ENCODE data around the gene MED22.
A peak's percentile ranks its signal among the peaks of the same experiment; 100 is the strongest.

Gene MED22

DNA sequence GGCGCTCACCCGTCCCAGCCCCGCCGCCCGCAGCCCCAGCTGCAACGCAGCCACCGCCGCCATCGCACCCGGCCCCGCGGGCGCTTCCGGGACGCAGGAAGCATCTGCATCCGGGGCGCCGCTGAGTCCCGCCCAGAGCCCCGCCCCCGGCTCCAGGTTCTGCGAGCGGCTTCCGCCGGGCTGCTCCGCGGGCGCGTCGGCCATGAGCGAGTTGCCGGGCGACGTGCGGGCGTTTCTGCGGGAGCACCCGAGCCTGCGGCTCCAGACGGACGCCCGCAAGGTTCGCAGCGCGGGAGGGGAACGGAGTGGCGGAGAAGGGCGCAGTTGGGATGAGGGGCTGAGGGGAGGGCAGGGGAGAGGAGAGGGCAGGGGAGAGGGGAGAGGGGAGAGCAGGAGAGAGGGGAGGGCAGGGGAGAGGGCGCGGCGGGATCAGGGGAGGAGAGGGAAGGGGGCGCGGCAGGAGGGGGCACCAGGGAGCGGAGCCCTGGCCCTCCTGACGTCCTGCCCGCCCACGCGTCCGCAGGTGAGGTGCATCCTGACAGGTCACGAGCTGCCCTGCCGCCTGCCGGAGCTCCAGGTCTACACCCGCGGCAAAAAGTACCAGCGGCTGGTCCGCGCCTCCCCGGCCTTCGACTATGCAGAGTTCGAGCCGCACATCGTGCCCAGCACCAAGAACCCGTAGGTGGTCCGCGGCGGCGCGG lies 8.6 kb upstream of the MED22 start, which contains the start of the genes SURF1 and SURF2:
Gene SURF1 (minus strand): TSS at position 97 of the 701 bp plus-strand sequence. CDS start 34 bp downstream, at position 63.
Gene SURF2 (plus strand): TSS at position 160 of the 701 bp plus-strand sequence. CDS start 43 bp downstream, at position 203.
- peak; percentile 58 to 87 for DNase-seq (ENCODE audit: extremely low read depth in 1 of 2, low read depth in 1 of 2)

DNA sequence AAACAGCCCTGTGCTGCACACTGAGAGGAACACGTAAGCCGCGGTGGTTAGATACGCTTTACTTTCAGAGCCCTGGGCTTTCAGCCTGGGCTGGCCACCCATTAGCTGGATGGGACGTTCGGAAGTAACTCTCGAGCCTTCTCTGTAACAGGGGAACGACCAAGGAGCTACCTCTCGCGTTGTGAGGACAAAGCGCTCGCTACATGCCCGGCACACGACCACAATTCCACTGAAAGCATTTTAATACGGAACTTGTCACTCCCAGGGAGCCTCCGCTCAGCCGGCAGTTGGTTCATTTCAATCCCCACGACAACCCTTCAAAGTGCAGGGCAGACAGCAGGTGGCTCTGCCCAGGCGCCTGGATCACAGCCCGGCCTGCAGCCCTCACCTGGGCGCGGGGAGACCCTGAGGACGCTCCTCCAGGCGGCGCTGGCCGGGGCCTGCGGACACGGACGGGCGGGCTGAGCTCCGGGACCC lies 8.0 kb upstream of the MED22 start:
- no peak for DNase-seq (ENCODE audit: extremely low read depth in 1 of 2, low read depth in 1 of 2)

DNA sequence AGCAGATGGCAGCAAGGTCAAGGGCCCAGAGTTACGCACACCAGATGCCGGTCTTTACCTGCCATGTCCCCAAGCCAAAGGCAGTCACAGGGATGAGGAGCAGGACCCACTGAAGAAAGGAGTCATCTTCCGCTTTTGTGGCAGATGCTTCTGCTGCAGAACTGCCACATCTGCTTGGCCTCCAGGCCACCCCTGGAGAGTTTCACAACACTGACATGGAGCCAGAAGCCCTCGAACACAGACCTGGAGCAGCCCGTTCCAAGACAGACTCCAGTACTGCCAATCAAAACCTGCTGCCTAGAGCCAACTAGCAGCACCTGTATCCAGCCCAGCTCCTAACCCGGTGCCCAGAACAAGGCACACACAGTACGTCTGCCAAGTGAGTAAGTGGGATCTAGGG lies 6.8 kb upstream of the MED22 start:
- DNase-seq (ENCODE audit: extremely low read depth in 1 of 2, low read depth in 1 of 2), result no peak

DNA sequence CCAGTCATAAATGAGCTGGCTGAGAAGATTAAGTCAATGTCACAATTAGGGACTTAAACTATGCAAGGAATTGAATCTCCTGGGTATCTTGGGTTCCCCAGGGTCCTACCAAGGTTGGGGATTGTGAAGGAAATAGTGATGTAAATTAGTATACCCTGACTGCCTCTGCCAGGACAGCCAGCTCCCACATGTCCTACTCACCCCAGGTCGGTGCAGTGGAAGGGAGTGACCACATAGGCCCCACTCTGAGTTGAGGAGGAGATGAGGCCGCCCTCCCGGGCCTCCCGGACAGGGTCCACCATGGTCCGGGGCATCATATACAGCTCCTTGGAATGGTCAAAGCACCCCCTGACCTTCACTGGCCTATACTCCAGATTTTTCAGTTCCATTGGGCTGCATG lies 5.6 kb upstream of the MED22 start:
- no peak for DNase-seq (ENCODE audit: extremely low read depth in 1 of 2, low read depth in 1 of 2)

DNA sequence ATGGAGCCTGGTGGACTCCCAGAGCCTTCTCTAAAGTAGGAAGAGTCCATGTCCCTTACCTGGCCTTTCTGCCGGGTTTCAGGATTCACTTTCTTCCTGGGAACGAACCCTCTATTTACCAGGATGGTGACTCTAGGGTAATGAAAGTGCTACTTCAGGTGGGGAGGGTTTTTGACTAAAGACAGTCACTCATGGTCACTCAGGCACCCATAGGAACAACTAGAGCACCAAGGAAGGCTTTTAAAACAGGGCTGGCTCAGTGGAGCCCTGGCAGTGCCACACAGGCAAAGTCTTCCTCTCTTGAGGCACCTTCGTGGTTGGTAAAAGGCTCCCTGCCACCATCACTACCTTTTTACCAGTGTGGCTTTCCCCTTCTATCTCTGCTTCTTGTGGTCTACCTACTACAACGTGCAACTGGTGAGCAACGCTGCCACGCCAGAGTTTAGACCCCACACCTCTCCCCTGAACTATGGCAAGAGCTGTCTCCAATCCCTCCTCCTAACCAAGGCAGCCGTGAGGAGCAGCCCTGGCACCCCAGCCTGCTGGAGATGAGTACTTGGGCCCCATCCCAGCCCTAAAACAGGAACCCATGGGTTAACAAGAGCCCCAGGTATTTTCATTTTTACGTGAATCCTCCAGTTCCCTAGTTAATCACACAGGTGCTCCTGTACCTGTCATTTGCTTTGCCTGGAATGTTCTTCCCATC lies 4.9 kb upstream of the MED22 start:
- no peak for DNase-seq (ENCODE audit: extremely low read depth in 1 of 2, low read depth in 1 of 2)

DNA sequence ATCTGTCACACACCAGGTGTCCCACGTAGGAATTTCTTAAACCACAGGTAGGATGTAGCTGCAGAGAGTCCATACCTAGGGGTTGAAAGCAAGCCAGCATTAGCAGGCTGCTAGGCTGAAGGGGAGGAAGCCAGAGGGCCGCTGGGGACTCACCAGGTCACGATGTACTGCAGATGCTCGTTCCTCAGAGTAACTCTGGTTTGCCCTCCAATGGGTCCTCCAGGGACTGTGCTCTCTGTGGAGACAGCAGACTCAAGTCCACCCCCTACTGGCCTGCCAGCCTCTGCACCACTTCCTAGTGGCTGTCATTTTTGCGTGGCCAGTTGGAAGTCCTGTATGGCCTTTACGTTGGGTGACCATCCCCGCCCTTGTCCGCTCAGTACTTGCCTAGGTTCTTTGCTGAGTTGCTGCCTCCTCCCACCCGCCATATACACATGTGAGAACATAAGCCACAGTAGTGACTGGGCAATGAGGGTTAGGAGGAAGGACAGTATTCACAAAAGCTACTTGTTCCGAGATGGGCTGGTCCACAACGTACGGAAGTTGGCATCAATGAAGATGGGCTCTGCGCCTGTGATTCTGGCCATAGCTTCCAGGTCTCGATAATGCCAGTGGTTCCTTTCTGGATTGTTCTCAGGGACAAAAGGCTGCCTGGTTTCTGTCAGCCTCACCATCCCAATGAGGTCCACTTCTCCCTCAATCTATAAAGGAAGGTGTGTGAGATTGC lies 4.1 kb upstream of the MED22 start:
- DNase-seq (ENCODE audit: extremely low read depth in 1 of 2, low read depth in 1 of 2), result no peak

DNA sequence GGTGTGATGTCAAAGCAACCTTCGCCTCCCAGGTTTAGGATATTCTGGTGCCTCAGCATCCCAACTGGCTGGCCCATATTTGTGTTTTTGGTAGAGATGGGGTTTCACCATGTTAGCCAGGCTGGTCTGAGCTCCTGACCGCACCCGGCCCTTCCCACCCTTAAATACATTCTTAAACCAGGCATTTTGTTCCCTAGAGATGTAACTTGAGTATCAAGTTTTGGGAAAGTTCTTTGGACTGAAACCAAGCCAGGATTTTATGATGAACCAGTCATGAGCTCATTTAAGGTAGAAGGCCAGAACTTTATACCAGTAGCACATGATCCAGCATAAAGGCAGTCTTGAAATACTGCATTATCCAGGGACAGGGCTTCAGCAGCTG lies 3.6 kb upstream of the MED22 start:
- DNase-seq (ENCODE audit: extremely low read depth in 1 of 2, low read depth in 1 of 2), result no peak

DNA sequence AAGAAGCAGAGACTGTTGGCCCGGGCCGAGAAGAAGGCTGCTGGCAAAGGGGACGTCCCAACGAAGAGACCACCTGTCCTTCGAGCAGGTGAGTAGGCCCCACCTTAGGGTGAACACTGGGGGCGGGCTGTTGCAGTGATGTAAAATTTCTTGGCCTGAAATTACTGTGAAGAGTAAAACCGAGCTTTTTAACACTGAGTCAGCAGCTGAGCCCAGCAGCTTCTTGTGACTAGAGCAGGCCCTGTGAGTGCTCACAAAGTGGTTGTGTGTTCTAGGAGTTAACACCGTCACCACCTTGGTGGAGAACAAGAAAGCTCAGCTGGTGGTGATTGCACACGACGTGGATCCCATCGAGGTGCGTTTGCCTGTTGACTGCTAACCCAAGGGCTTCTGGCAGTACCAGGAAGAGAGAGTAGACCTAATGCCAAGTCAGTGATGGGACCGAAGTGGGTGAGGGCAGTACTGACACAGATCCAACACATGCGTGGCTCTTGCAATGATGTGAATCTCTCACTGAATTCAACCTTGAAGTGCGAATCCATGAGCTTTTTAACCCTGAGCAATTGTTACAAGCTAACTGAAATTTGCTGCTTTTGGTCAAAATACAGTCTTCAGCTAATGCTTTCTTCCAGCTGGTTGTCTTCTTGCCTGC lies 2.2 kb upstream of the MED22 start:
- no peak for DNase-seq (ENCODE audit: extremely low read depth in 1 of 2, low read depth in 1 of 2)

DNA sequence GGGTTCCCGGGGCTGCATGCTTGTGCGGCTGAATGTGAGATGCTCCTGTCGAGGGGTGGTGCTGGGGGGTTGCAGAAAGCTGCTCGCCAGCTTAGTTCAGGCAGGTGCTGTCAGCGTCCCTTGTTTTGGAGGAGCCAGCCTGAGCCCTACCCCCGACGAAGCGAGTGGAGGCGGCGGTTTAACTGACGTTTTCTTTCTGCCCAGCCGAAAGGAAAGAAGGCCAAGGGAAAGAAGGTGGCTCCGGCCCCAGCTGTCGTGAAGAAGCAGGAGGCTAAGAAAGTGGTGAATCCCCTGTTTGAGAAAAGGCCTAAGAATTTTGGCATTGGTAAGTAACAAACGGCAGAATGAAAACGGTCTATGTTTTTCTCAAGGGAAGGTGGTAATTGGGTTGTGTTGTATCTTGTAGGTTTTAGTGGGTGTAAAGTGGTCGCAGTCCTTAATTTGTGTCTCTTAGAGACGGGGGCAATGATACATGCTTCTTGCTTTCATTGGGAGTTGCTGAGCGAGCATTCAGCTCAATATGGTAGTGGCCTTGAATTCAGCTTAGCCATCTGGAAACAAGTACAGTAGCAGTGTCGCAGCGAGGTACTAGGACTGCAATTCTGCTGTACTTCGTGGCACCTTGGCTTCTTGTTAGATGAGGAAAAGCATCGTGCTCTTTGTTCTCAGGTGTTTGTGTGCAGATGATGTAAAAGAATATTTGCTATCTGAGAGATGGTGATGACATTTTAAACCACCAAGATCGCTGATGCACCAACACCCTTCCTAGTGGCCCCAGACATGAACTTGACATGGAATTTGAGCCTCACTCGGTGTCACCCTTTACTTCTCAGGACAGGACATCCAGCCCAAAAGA lies 1.0 kb upstream of the MED22 start:
- DNase-seq (ENCODE audit: extremely low read depth in 1 of 2, low read depth in 1 of 2), result no peak

DNA sequence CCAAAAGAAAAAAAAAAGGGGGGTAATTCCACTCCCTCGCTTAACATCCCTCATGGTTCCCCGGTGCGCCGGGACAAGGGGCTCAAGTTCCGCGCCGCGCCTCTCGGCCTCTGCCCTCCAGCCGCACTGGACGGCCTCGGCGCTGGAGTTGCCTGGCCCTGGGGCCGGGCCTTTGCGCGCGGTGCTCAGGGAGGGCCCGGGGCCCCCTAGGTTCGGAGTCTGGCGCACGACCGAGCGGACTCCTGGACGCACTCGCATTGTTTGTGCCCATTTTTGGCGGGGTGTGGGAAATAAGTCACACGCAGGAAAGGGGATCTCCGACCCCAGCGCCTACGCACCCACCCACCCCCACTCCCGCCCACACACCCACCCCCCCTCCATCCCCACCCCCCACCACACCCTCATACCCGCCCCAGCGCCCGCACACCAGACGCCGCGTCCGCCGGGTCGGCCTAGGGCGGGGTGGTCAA lies 381 bp downstream of the MED22 start:
- no peak for DNase-seq (ENCODE audit: extremely low read depth in 1 of 2, low read depth in 1 of 2)

DNA sequence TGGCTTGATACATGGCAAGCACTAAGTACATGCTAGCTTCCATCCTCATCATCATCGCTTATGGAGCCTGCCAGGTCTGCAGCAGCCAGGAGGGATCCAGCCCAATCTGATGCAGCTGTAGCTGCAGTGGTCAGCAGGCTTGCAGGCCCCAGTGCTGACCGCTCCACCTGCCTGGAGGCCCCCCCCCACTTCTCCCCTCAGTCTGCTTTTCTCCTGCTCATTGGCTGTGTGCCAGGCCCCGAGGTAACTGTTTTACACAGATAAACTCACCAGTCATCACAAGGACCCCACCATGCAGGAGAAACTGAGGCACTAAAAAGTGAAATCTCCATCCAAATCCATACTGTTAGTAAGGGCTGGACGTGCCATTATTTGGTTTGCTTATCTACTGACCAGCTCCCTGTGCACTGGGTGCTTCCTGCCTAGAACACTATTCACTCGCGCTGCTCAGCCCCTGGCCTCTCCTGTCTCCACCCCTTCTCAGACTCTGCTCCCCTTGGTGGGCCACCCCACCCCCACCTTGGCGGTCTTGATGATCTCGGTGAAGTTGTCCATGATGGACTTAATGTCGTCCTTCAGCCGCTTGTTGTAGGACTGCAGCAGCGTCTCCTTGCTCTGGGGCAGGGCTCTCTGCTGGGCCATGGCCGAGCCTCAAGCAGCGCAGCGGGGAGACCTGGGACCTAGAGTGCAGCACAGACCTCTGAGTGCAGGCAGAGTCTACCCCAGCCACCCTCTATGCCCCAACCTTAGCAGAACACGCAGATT lies 1.7 kb downstream of the MED22 start:
- no peak for DNase-seq (ENCODE audit: extremely low read depth in 1 of 2, low read depth in 1 of 2)

DNA sequence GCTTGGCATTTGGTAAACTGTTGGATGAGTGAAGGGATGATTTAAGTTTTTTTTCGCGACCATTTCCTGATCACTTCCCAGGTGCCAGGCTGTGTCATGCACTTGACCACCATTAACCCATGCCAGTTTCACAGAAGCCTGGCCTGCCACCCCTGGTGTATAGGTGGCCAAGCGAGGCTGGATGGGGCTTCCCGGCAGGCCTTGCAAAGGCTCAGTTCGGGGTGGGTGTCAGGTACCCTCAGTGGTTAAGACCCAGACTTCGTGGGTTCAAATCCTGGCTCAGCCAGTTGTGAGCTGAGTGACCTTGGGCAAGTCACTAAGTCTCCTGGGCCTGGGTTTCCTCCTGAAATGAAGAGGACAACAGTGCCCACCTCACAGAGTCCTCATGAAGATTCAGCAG lies 2.3 kb downstream of the MED22 start:
- DNase-seq (ENCODE audit: extremely low read depth in 1 of 2, low read depth in 1 of 2), result no peak

DNA sequence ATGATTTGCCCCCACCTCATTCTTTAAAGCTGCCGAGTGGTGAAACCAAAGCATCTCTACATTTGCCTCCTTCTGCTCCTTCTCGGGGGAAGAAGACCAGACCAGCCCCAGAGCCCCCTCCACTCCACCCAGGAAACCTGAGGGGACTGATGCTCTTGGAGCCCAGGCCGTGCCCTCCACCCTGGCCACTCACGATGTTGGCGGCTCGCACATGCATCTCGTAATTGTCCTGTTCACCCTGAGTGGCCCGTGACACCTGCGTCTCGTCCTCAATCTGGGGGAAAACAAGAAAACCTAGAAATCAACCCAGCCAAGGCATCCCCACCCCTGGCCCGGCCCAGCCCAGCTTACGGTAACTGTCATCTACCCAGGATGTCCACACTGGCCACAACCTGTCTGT lies 3.0 kb downstream of the MED22 start:
- DNase-seq (ENCODE audit: extremely low read depth in 1 of 2, low read depth in 1 of 2), result no peak

DNA sequence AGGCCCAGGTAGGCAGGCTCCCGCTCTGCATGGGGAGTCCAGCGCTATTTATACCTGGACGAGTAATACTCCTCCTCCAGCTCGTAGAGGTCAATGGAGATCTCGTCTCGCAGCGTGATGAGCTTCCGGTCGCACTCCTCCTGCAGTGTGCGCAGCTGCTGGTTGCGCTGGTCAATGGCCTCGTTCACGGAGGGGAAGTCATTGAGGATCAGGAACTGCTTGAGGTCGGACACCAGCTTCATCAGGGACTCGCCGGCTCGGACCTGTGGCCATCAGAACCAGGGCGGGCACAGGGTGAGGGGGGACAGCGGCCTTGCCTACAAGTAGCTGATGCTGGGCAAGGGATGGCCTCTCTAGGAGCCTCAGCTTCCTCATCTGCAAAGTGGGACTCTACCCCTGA lies 3.9 kb downstream of the MED22 start:
- DNase-seq (ENCODE audit: extremely low read depth in 1 of 2, low read depth in 1 of 2), result no peak

DNA sequence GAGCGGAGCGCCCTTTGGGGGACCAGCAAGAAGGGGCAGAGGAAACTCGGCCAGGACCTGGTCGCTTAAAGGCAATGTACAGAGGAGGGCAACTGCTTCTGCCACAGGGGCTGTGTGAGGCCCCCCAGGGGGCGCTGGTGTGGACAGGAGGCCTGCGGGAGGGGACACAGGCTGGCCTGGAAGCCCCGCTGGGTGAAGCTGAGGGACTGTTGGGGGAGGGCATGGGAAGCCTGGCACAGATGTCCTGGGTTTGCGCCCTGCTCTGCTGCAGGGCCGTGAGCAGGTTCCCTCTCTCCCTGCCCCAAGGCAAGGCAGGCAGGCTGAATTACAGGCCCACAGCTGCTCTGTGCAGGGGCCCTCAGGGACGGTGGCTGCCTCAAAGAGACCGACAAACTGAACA lies 5.4 kb downstream of the MED22 start:
- DNase-seq (ENCODE audit: extremely low read depth in 1 of 2, low read depth in 1 of 2), result no peak

DNA sequence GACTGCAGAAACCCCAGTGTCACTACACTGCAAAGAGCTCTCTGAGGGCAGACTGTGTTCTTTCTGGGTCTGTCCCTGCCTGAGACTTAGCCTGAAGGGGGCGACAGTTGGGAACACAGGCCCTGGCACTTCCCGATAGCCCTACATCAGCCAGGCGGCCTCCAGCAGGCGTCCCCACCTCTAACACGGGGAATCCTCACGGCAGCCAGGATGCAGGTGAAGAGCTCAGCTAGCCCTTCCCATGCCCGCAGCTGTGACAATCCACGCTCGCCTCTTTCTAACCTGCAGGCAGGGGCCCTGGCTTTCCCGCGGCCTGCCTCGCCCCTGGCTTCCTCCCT lies 5.9 kb downstream of the MED22 start:
- no peak for DNase-seq (ENCODE audit: extremely low read depth in 1 of 2, low read depth in 1 of 2)

DNA sequence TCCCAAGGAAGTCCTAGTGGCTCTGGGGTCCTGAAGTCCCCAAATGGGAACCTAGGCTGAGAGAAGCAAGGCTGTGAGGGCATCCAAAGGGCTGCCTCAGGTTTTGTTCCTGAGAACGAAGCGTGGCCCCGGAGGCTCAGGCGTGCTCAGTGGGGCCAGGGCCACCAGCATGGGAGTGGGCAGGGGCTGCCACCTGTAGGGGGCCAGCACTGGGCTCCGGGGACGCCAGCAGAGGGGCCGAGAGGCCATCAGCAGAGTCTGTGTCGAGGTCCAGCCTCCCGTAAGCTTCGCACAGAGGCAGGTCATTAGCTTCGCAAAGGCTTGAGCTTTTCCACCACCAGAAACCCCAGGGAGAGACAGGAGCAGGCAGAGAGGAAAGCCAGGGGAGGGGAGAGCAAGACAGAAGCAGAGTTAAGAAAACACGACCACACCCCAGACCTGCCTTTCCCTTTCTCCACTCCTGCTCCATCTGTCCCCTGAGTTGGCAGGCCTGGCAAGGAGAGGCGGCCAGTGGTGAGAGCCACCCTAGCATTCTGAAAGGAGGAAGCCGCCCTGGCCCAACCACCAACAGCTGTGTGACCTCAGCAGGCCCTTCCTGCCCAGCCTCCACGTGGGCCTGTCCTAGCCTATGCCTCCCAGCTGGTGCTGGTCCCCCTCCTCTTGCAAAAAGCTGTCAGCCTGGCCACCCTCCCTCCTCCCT lies 6.4 kb downstream of the MED22 start:
- DNase-seq (ENCODE audit: extremely low read depth in 1 of 2, low read depth in 1 of 2), result no peak

DNA sequence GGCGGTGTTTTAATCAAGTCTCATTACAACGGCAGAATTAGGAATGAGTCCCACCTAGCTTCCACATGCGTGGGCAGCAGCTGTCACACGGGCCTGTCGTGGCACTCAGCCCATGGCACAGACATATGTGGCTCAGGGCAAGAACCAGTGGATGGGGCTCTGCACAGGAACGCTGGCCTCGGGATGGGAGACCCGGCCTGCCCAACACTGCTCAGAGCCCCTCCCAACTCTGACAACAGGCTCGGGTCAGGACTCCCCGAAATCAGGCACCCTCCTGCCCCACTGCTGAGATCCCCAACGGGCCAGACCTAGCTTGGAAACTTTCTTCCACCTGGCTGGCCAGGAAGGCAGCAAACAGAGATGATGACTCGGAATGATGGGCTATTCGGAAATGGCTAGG lies 7.0 kb downstream of the MED22 start:
- DNase-seq (ENCODE audit: extremely low read depth in 1 of 2, low read depth in 1 of 2), result no peak

DNA sequence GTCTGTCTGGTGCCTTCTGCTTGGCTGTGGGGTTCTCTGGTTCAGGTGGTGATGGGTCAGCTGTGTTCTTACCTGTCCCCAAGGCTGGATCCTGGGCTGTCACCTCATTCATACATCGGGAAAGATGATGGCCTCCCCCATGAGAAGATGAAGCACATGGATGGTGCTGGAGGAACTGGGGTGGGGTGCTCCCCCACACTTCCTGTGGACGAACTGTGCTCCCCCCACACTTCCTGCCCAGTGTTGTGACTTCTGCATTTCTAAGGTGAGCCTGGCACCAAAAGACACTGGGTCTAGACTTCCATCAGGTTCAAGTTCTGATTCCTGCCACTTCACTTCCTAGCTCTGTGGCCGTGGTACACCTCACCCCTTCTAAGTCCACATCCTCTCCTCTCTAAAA lies 7.7 kb downstream of the MED22 start:
- DNase-seq (ENCODE audit: extremely low read depth in 1 of 2, low read depth in 1 of 2), result no peak
